H1 (cell line): ENCODE results near the gene LRPAP1. TPM values are rescaled to one million over a fixed set of nuclear protein-coding genes. Genes with fewer than 3 reads are reported as not detected.

Experiments
- CTCF ChIA-PET: fragments of 300-600 bp; sonication (Branson Sonifier 250); formaldehyde crosslinking; loops from one replicate; lab custom pipeline; 2021; ENCODE audit not compliant: partially characterized antibody; lab: Charles Lee
- POLR2A ChIA-PET: fragments of 300-600 bp; sonication (Branson Sonifier 250); formaldehyde crosslinking; loops from one replicate; lab custom pipeline; 2021; ENCODE audit warnings: inconsistent platforms; ENCODE audit not compliant: partially characterized antibody; lab: Charles Lee
- DNase-seq, 2 experiments: peaks; one replicate each; pipeline versions ENCODE4 v3.0.0 to v3.0.0-alpha.2; 2010 to 2022; ENCODE audit warnings: low spot score in 2 of 2, low read depth in 1 of 2, mixed read lengths in 1 of 2
- FAIRE-seq: peaks from 2 replicates; lab custom pipeline; 2011; peaks lifted over from hg19 to GRCh38; lab: Jason Lieb, UNC
- H2AFZ ChIP-seq: 2 replicates; pipeline ENCODE4 v1.8.1; 2012; ENCODE audit warnings: low read length, inconsistent platforms
- H2AK5ac ChIP-seq: 2 replicates; pipeline ENCODE4 v1.6.1; 2013; ENCODE audit warnings: low read depth, low read length
- H2BK120ac ChIP-seq: replicated peaks from 2 replicates; pipeline ENCODE3; 2013; ENCODE audit warnings: low read depth, low read length, inconsistent platforms
- H2BK12ac ChIP-seq: 2 replicates; pipeline ENCODE4 v1.6.1; 2013; ENCODE audit warnings: low read depth, low read length
- H2BK15ac ChIP-seq: 2 replicates; pipeline ENCODE4 v1.6.1; 2013; ENCODE audit warnings: low read length
- H2BK20ac ChIP-seq: 2 replicates; pipeline ENCODE4 v1.6.1; 2013; ENCODE audit warnings: low read length
- H2BK5ac ChIP-seq: 2 replicates; pipeline ENCODE4 v1.6.1; 2013; ENCODE audit warnings: low read depth, low read length
- H3K14ac ChIP-seq: 2 replicates; pipeline ENCODE4 v1.6.1; 2013; ENCODE audit warnings: inconsistent platforms; ENCODE audit not compliant: insufficient read length
- H3K18ac ChIP-seq: 2 replicates; pipeline ENCODE4 v1.6.1; 2013; ENCODE audit warnings: low read length; ENCODE audit errors: extremely low read depth
- H3K23ac ChIP-seq: 2 replicates; pipeline ENCODE4 v1.6.1; 2013; ENCODE audit warnings: inconsistent platforms; ENCODE audit not compliant: insufficient read length
- H3K23me2 ChIP-seq: 2 replicates; pipeline ENCODE4 v1.6.1; 2013; ENCODE audit warnings: low read depth, low read length
- H3K27ac ChIP-seq: 2 replicates; pipeline ENCODE4 v1.6.1; 2011; ENCODE audit warnings: low read depth, low read length, inconsistent platforms
- H3K27me3 ChIP-seq, 4 experiments: replicated peaks in 1 of 4; 1 replicate in 1 of 4; 2 replicates in 3 of 4; pipeline versions ENCODE4 v1.6.1 to v1.8.1; 2011 to 2013; ENCODE audit warnings: low read length in 3 of 4, mild to moderate bottlenecking in 3 of 4, inconsistent platforms in 2 of 4, mixed read lengths in 2 of 4, moderate library complexity in 1 of 4; ENCODE audit not compliant: control insufficient read depth in 3 of 4, insufficient read depth in 3 of 4; ENCODE audit errors: extremely low read depth in 1 of 4
- H3K36me3 ChIP-seq, 4 experiments: 2 replicates each; pipeline versions ENCODE4 v1.6.1 to v1.8.1; 2011 to 2013; ENCODE audit warnings: mild to moderate bottlenecking in 4 of 4, low read length in 3 of 4, moderate library complexity in 2 of 4, control low read depth in 1 of 4, inconsistent platforms in 1 of 4; ENCODE audit not compliant: insufficient read depth in 4 of 4, control insufficient read depth in 2 of 4
- H3K4ac ChIP-seq: replicated peaks from 2 replicates; pipeline ENCODE3; 2013; ENCODE audit warnings: low read length, low read depth, mixed read lengths, inconsistent platforms; ENCODE audit not compliant: insufficient read length
- H3K4me1 ChIP-seq, 4 experiments: replicated peaks in 1 of 4; 1 replicate in 1 of 4; 2 replicates in 3 of 4; pipeline versions ENCODE4 v1.6.1 to v1.8.1; 2011 to 2013; ENCODE audit warnings: low read length in 3 of 4, inconsistent platforms in 2 of 4, mixed read lengths in 1 of 4; ENCODE audit not compliant: insufficient read depth in 4 of 4, control insufficient read depth in 3 of 4
- H3K4me2 ChIP-seq, 2 experiments: 2 replicates each; pipeline versions ENCODE4 v1.6.1 to v1.8.1; 2011 to 2013; ENCODE audit warnings: low read depth in 2 of 2, low read length in 2 of 2, control low read depth in 1 of 2, inconsistent platforms in 1 of 2, mild to moderate bottlenecking in 1 of 2; ENCODE audit not compliant: insufficient read depth in 1 of 2
- H3K4me3 ChIP-seq, 4 experiments: fragments of 200-600, 300-600 bp in 1 of 4; sonication (generic), shearing (Covaris generic), sonication (Bioruptor Twin) in 1 of 4; 2 replicates each; pipeline versions ENCODE4 v1.5.1 to v1.8.1; 2011 to 2016; ENCODE audit warnings: low read length in 4 of 4, low read depth in 3 of 4, control low read depth in 2 of 4, inconsistent platforms in 2 of 4, mild to moderate bottlenecking in 2 of 4, mixed read lengths in 1 of 4, moderate library complexity in 1 of 4; ENCODE audit not compliant: insufficient read depth in 2 of 4; ENCODE audit errors: extremely low read depth in 1 of 4
- H3K56ac ChIP-seq: replicated peaks from 2 replicates; pipeline ENCODE3; 2013; ENCODE audit warnings: low read depth, mild to moderate bottlenecking, mixed read lengths, low read length, inconsistent platforms; ENCODE audit not compliant: insufficient read length
- H3K79me1 ChIP-seq: 2 replicates; pipeline ENCODE4 v1.6.1; 2013; ENCODE audit warnings: low read depth, low read length, control low read depth
- H3K79me2 ChIP-seq, 2 experiments: 2 replicates each; pipeline versions ENCODE4 v1.6.1 to v1.8.1; 2012 to 2013; ENCODE audit warnings: low read length in 2 of 2, mild to moderate bottlenecking in 2 of 2, inconsistent platforms in 1 of 2; ENCODE audit not compliant: insufficient read depth in 2 of 2, control insufficient read depth in 1 of 2
- H3K9ac ChIP-seq, 4 experiments: replicated peaks in 1 of 4; 1 replicate in 1 of 4; 2 replicates in 3 of 4; pipeline versions ENCODE4 v1.6.1 to v1.8.1; 2011 to 2013; ENCODE audit warnings: low read depth in 3 of 4, low read length in 3 of 4, control low read depth in 2 of 4, mild to moderate bottlenecking in 2 of 4, moderate library complexity in 2 of 4, inconsistent platforms in 1 of 4; ENCODE audit errors: extremely low read depth in 1 of 4
- H3K9me3 ChIP-seq, 2 experiments: 2 replicates each; pipeline versions ENCODE4 v1.6.1 to v1.8.1; 2012 to 2013; ENCODE audit warnings: mild to moderate bottlenecking in 2 of 2, moderate library complexity in 2 of 2, control low read depth in 1 of 2, inconsistent platforms in 1 of 2, low read depth in 1 of 2, low read length in 1 of 2, mixed read lengths in 1 of 2; ENCODE audit not compliant: insufficient read depth in 2 of 2
- H4K20me1 ChIP-seq, 2 experiments: replicated peaks in 1 of 2; 2 replicates each; pipeline versions ENCODE3 to v1.8.1; 2011 to 2013; ENCODE audit warnings: inconsistent platforms in 2 of 2, low read length in 2 of 2, mild to moderate bottlenecking in 1 of 2; ENCODE audit not compliant: insufficient read depth in 2 of 2, control insufficient read depth in 1 of 2
- H4K5ac ChIP-seq: 2 replicates; pipeline ENCODE4 v1.6.1; 2013; ENCODE audit warnings: low read length, low read depth, mixed read lengths, inconsistent platforms; ENCODE audit not compliant: insufficient read length
- H4K8ac ChIP-seq: 2 replicates; pipeline ENCODE4 v1.8.0; 2013; ENCODE audit warnings: mild to moderate bottlenecking, moderate library complexity, low read length, inconsistent platforms; ENCODE audit not compliant: insufficient read depth; ENCODE audit errors: extremely low read depth
- H4K91ac ChIP-seq: replicated peaks from 2 replicates; pipeline ENCODE3; 2013; ENCODE audit warnings: low read length, mixed read lengths, inconsistent platforms; ENCODE audit not compliant: insufficient read length
- BRCA1 ChIP-seq: IDR thresholded peaks from 2 replicates; pipeline ENCODE4 v1.6.1; 2012; ENCODE audit warnings: low read depth, low read length, improper control_type of control experiment
- CREB1 ChIP-seq: IDR thresholded peaks from 2 replicates; pipeline ENCODE4 v1.6.1; 2012; ENCODE audit warnings: inconsistent platforms
- GABPA ChIP-seq: IDR thresholded peaks from 2 replicates; pipeline ENCODE4 v1.6.1; 2011; ENCODE audit warnings: mild to moderate bottlenecking, low read length, moderate library complexity, borderline replicate concordance; ENCODE audit not compliant: insufficient read depth
- RNF2 ChIP-seq: fragments of 200-900, 300-1000 bp; sonication (generic); IDR thresholded peaks from 2 replicates; pipeline ENCODE4 v1.7.1; 2016; ENCODE audit warnings: borderline replicate concordance, low read depth, mild to moderate bottlenecking, antibody characterized with exemption, low read length; ENCODE audit not compliant: poor library complexity, severe bottlenecking; ENCODE audit errors: missing control alignments
- SP2 ChIP-seq: IDR thresholded peaks from 2 replicates; pipeline ENCODE4 v1.6.1; 2012; ENCODE audit warnings: mild to moderate bottlenecking, low read length, inconsistent platforms
- SP4 ChIP-seq: IDR thresholded peaks from 2 replicates; pipeline ENCODE4 v1.6.1; 2012; ENCODE audit warnings: low read length, inconsistent platforms
- SUZ12 ChIP-seq: fragments of 200-600 bp; sonication (generic); IDR thresholded peaks from 2 replicates; pipeline ENCODE4 v1.6.1; 2012; ENCODE audit warnings: mild to moderate bottlenecking, inconsistent platforms, low read length, moderate library complexity, mixed read lengths
- TAF1 ChIP-seq: IDR thresholded peaks from 2 replicates; pipeline ENCODE4 v1.6.1; 2011; ENCODE audit warnings: mild to moderate bottlenecking, low read depth, low read length
- ZNF274 ChIP-seq: IDR thresholded peaks from 2 replicates; pipeline ENCODE4 v1.7.0; 2012; ENCODE audit warnings: low read length, borderline replicate concordance; ENCODE audit errors: extremely low read depth
- WGBS, 2 experiments: shearing (Covaris generic) in 1 of 2; methylation state at CpG; one replicate each; pipeline versions ENCODE4 v1.1.6 to v1.1.7; 2013 to 2015; ENCODE audit warnings: low lambda C conversion rate in 2 of 2, mixed read lengths in 2 of 2, inconsistent platforms in 1 of 2, low coverage in 1 of 2, missing lambda C conversion rate in 1 of 2; ENCODE audit not compliant: insufficient replicate concordance in 2 of 2, insufficient coverage in 1 of 2, insufficient read length in 1 of 2; ENCODE audit errors: extremely low coverage in 1 of 2, missing lambda C conversion rate in 1 of 2; 5-methylcytosine and 5-hydroxymethylcytosine counted together
- polyA plus RNA-seq, 7 experiments: library from polyadenylated mRNA; depleted of rRNA in 3 of 7; stranded (reverse) in 5 of 7; unstranded in 2 of 7; fragments of >200 nt in 5 of 7; fragments of 200-250 nt in 2 of 7; gene quantifications; 1 replicate in 5 of 7; 2 replicates in 1 of 7; 4 replicates in 1 of 7; pipeline versions ENCODE4 v1.2.1 to v1.2.3, GENCODE V29; 2011 to 2013; ENCODE audit warnings: missing spikeins in 2 of 7, mixed read lengths in 2 of 7
- total RNA-seq: library from RNA; stranded (reverse); fragmentation: NEBNext Ultra II Directional; extraction: Animal tissue kit (Norgen Biotek cat#: 25700); gene quantifications from 2 replicates; pipeline ENCODE4 v1.2.1, GENCODE V29; 2021

Gene LRPAP1
- total and polyA plus RNA-seq, 2 of the 8 experiments (the other 6 are each of a cell fraction or from before 2014, with no cell fraction given) = 31.1 to 101 TPM

- H3K18ac ChIP-seq = no peak overlapping the region
- no peak overlapping the region for H4K8ac ChIP-seq
- H4K91ac ChIP-seq = no peak overlapping the region
- peaks cover 7% of the 10 kb centered on the region; the same call in 1 of the 2 replicates for H3K23me2 ChIP-seq
- no peaks in the 10 kb centered on the region for H3K79me1 ChIP-seq
- no peak overlapping the region for H3K4ac ChIP-seq
- H4K5ac ChIP-seq = no peak overlapping the region
- no peak overlapping the region for H3K56ac ChIP-seq
- H3K27ac ChIP-seq = no peak overlapping the region
- no peak overlapping the region for H3K9ac ChIP-seq
- H3K27me3 ChIP-seq = no peaks in the 10 kb centered on the region
- H3K14ac ChIP-seq = no peak overlapping the region
- H2AK5ac ChIP-seq = no peak overlapping the region
- no peak overlapping the region for H2AFZ ChIP-seq
- no peaks in the 10 kb centered on the region for H3K79me2 ChIP-seq
- no peak overlapping the region for H3K23ac ChIP-seq
- no peaks in the 10 kb centered on the region for H3K9me3 ChIP-seq
- H2BK20ac ChIP-seq = no peak overlapping the region
- 89% methylated on average over 12 of the region's 12 CpGs; no CpG with 5 or more reads in 1 of the 2 experiments for WGBS, 2 experiments
- ChIA-PET POLR2A (no interaction called here), CTCF (interaction anchor here (0.7 to 1.5 kb wide), 6 partner anchors 8 to 257 kb away, joined by 3 to 5 read pairs (median 3); no protein-coding TSS in a partner anchor)
- no peaks in the 10 kb centered on the region for H4K20me1 ChIP-seq
- no peak overlapping the region for H2BK15ac ChIP-seq
- H2BK5ac ChIP-seq = no peak overlapping the region
- H2BK12ac ChIP-seq = no peak overlapping the region
- DNase-seq = no peak
- H2BK120ac ChIP-seq = no peak overlapping the region
- H3K4me2 ChIP-seq = no peak overlapping the region
- no peak overlapping the region for H3K4me3 ChIP-seq
- H3K4me1 ChIP-seq = no peaks in the 10 kb centered on the region
- H3K36me3 ChIP-seq = no peaks in the 10 kb centered on the region
- no peak for FAIRE-seq
- no peak for TF ChIP-seq SP4
- TF ChIP-seq BRCA1 = no peak
- TF ChIP-seq RNF2 = no peak
- TF ChIP-seq SUZ12 = no peak
- no peak for TF ChIP-seq SP2
- TF ChIP-seq ZNF274 = no peak
- no peak for TF ChIP-seq CREB1
- no peak for TF ChIP-seq TAF1
- TF ChIP-seq GABPA = no peak
Measured at GRCh38 chr4:3573131-3573530, 40.9 kb upstream of the LRPAP1 start.
